ENCODE data around the gene CFLAR.
"Not testable (repeated sequence)": the region's sequence is repeated elsewhere in the genome, so short reads cannot be mapped to it uniquely, and the experiment has no call there.

GRCh38 chr2:201149821-201150165 lies 33.8 kb downstream of the CFLAR start:
- not testable (repeated sequence) for TF ChIP-seq CTCF, POLR2A (IDR thresholded peaks at IDR 0.05)

Data from esophagus squamous epithelium (tissue), 4 donors.